GM04504 (cell line): ENCODE data around the gene ABI3.
"Not testable (repeated sequence)": the region's sequence is repeated elsewhere in the genome, so short reads cannot be mapped to it uniquely, and the experiment has no call there.

Source experiments
- DNase-seq: peaks from one replicate; pipeline ENCODE4 v3.0.0-alpha.2; 2012; ENCODE audit warnings: low read depth

The ABI3 gene, protein sequence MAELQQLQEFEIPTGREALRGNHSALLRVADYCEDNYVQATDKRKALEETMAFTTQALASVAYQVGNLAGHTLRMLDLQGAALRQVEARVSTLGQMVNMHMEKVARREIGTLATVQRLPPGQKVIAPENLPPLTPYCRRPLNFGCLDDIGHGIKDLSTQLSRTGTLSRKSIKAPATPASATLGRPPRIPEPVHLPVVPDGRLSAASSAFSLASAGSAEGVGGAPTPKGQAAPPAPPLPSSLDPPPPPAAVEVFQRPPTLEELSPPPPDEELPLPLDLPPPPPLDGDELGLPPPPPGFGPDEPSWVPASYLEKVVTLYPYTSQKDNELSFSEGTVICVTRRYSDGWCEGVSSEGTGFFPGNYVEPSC

DNA sequence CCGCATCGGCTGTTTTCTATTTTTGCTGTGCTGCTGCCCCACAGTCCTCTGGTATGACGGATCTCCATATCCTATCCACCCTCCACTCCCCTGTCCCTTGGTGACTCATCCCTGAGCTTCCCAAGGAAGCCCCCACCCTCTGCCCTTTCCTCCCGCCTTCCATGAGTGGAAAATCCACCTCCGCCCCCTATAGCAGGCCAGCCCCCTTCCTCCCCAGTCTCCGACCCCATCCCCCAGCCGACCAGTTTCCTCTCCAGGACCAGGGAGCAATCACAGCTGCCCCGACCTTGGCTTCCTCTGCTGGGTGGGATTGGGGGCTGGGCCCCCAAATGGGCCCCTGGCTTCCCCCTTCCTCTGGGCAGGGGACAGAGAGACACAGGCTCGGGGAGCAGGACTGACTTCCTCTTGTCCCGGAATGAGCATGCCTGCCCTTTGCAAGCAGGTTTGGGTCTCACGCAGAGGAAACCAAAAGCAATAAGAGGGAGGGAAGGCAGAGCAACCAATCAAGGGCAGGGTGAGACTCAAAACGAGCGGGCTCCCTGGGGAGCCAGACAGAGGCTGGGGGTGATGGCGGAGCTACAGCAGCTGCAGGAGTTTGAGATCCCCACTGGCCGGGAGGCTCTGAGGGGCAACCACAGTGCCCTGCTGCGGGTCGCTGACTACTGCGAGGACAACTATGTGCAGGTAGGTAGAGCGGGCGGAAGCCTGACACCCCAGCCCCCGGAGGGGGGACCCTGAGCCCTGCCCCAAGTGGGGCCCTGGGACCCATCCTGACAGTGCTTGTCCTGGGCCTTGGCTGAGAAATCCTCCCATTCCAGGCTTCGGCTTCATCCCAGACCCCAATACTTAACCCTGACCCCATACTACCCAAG lies at the start of gene ABI3, which contains the start of gene GNGT2:
Gene ABI3 (plus strand): TSS at position 550 of the 872 bp plus-strand sequence. CDS start 18 bp downstream, at position 568.
Gene GNGT2 (minus strand): TSS at position 417 of the 872 bp plus-strand sequence. CDS start 3,152 bp downstream, outside the sequence.
- no peak for DNase-seq

DNA sequence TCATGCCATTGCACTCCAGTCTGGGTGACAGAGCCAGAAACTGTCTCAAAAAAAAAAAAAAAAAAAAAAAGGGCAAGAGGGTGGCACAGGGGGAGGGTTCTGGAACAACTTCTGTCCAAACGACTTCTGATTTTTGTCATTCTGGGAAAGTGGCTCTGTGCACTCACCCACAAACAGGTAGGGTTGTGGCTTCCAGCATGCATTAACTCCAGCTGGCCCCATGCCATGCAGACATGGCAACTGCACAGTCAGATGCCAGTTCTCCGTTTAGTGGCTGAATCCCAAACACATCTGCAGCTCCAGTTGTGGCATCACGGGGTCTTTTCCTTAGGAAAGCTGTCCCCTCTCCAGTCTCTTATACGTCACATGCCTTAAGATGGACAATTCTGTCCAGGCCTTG lies 47.6 kb upstream of the ABI3 start:
- DNase-seq, result no peak

DNA sequence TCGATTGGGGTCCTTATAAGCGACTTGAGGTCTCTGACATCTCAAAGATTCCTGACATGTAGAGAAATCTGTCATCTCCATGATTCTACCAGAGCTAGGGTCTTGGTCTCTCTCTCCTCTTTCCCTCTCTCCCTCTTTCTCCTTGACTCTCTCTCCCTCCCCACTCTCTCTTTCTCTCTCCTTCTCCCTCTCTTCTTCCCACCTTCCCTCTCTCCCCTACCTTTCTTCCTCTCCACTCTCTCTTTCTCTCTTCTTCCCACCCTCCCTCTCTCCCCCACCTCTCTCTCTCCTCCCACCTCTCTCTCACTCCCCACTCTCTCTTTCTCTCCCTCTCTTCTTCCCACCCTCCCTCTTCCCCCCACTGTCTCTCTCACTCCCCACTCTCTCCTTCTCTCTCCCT lies 45.4 kb upstream of the ABI3 start:
- no peak for DNase-seq

DNA sequence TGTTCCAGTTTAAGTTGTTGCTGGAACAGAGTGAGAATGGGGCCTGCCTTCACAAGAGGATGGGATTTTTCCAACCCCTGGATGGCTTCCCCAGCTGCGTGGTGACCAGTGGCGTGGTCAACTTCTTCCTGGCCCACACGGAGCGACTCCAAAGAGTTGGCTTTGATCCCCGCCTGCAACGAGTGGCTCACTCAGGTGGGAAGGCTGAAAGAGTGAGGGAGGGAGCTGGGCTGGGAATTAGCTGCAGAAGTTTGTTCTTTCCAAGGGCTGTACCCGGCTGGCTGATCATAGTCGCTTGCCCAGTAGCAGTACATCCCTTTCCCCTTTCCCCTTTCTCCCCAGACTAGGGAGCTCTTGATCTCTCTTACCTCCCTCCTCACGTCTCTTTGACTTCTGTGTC lies 41.8 kb upstream of the ABI3 start:
- no peak for DNase-seq

DNA sequence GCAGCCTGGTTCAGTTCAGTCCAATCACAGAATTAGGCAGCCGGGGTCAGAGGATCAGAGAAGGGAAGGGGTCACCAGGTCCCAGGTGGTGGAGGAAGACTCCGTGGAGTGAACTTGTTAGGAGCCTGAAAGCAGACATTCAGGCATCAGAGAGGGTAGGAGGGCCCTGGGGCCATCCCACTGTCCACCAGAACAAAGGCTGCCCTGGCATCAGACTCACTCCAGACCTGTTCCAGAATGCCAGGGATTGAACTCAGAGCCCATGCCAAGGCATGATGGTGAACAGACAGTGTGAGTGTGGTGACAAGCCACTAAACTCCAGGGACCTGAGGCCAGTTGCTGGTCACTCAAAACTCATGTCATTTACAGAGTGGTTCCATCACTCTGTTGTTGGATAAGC lies 40.3 kb upstream of the ABI3 start:
- no peak for DNase-seq

- DNase-seq, result not testable (repeated sequence)
Observed at GRCh38 chr17:49170711-49171110, 39.8 kb upstream of the ABI3 start.

DNA sequence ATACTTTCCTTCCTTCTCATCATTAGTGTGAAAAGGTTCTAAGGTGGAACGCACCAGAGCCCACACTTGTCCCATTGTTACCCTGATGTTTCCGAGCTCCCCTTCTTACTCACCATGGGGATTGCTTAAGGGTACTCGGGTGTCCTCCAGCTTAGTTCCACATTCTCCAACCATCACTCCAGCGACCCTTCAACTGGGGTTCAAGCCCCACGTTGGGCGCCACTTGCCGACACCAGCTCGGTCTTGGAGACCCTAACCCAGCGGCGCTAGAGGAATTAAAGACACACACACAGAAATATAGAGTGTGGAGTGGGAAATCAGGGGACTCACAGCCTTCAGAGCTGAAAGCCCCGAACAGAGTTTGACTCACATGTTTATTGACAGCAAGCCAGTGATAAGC lies 34.5 kb upstream of the ABI3 start:
- not testable (repeated sequence) for DNase-seq

DNA sequence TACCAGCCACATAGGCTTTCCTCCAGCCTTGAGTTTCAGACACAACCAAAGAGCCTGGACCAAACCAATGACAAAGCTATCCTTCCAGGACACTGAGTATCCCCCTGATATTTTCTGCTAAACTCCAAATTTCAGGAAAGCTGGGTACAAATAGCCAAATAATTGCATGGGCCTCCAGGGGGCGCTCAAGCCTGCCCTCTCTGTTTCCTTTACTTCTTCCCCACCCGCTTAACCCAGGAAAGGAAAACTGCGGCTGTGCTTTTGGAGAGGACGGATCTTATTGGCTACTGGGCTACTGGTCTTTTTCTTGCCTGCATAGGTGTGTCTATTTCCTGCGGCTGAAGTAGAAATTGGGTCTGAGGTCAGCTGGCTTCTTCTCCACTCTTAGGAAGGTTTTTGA lies 30.2 kb upstream of the ABI3 start:
- peak; percentile 24 for DNase-seq

GRCh38 chr17:49180998-49181635 lies 29.4 kb upstream of the ABI3 start:
- DNase-seq, result no peak

DNA sequence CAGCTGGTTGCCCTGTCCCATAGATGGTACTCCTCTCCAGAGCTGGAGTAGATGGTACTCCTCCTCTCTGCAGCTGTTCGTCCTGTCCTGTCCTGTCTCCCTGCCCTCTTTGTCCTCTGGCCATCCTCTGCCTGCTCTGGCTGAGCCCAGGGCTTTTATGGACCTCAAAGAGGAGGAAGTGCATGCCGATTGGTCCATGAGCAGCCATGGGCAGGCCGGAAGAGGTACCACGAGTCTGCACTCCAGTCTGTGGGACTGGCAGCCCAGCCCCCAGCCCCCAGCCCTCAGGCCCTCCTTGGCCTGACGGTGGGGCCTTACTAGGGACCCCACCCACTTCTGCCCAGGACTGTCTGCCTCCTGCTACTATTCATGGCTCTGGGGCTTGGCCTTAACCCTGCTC lies 27.2 kb upstream of the ABI3 start:
- DNase-seq, result no peak

- no peak for DNase-seq
Observed at GRCh38 chr17:49183801-49184200, 26.7 kb upstream of the ABI3 start.

DNA sequence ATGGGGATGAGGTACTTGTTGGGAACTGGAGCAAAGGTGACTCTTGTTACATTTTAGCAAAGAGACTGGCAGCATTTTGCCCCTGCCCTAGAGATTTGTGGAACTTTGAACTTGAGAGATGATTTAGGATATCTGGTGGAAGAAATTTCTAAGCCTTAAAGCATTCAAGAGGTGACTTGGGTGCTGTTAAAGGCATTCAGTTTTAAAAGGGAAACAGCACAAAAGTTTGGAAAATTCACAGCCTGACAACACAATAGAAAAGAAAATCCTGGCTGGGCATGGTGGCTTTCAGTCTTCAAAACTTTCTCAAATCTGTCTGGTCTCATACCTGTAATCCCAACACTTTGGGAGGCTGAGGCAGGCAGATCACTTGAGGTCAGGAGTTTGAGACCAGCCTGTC lies 26.0 kb upstream of the ABI3 start:
- not testable (repeated sequence) for DNase-seq

- DNase-seq, result not testable (repeated sequence)
Observed at GRCh38 chr17:49185381-49185780, 25.1 kb upstream of the ABI3 start.

DNA sequence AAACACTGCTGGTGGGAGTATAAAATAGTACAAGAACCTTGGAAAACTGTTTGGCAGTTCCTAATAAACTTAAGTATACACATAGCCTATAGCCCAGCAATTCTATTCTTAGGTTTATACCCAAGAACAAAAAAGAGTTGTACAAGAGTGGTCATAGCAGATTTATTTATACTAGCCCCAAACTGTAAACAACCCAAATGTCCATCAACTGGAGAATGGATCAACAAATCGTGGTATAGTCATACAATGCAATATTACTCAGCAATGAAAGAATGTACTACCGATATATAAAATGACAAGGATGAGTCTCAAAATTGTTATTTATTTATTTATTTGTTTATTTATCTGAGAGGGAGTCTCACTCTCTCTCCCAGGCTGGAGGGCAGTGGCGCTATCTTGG lies 23.2 kb upstream of the ABI3 start:
- DNase-seq, result no peak

- no peak for DNase-seq
Observed at GRCh38 chr17:49190932-49191331, 19.6 kb upstream of the ABI3 start.

DNA sequence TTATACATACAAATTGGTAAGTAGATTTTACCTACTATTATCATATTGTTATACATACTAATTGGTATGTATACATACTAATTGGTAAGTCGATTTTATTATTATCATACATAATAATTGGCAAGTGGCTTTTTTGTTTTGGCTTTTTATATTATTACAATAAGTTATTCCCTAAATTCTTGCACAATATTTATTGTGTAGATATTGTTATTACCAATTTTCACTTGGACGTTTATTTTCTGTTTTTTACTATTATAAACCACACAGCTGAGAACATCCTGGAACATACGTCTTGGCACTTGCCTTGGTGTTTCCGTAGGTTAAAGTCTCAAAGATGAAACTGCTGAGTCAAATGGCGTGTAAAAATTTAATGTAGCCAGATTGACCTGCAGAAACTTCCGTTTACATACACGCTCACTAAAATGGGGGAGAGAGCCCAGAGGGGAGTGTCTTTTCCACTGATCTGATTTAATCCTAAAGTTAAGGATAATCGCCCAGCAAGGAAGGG lies 19.0 kb upstream of the ABI3 start:
- no peak for DNase-seq

DNA sequence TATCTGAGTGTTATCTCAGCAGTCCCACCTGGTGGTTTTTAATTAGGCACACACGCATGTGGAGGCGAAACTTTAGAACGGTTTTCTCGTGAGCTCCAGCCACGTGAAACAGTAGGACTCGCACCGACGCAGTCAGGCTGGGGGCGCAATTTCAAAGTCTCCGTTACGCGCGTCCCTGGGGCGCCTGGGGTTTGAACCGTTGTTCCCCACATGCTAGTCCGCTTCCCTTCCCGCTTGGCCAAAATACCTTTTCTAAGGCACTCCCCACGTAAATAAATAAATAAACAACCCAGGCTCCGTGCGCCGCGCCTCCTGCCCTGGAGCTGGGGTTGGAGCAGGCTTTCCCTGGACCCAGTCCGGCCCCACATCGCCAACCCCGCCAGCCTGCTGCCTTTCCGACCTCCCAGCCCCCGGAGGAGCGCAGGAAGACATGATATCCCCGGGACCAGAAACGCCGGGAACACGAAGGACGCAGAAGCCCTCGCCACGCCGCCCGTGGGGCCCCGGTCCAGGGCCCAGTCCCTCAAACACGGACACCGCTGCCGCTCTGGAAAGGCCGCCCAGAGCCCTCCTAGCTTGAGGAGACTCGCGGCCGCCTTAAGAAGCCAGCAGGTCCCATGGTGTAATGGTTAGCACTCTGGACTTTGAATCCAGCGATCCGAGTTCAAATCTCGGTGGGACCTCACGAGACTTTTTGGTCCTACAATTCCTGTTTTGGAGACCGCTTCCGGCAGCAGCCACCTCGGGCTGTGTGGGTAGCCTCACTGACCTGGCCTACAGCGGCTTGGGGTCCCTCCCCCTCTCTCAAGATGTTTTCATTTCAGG lies 18.4 kb upstream of the ABI3 start:
- peak; percentile 66 for DNase-seq

GRCh38 chr17:49193513-49194296 lies 16.8 kb upstream of the ABI3 start:
- DNase-seq, result peak; percentile 24

DNA sequence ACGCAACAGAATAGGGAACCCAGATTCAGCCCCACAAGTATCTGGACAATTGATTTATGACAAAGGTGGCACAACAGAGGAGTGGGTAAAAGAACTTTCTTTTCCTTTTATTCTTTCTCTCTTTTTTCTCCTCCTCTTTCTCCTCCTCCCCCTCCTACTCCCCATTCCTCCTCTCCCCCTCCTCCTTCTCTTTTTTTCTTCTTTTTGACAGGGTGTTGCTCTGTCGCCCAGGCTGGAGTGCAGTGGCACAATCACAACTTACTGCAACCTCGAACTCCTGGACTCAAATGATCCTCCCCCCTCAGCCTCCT lies 16.3 kb upstream of the ABI3 start:
- no peak for DNase-seq

DNA sequence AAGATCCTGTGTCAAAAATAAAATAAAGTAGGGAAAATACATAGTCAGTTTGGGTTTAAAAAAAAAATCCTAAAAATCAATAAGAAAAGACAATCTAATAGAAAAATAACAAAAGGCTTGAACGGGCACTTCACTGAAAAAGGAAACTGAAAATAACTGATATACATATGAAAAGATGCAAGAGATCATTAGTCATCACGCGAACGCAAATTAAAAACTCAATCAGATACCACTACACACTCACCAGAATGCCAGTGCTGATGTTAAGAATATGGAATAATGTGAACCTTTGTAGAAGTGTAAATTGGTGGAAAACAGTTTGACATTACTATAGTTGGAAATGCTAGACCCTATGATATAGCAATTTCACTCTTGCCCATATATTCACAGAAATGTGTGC lies 14.8 kb upstream of the ABI3 start:
- DNase-seq, result no peak

DNA sequence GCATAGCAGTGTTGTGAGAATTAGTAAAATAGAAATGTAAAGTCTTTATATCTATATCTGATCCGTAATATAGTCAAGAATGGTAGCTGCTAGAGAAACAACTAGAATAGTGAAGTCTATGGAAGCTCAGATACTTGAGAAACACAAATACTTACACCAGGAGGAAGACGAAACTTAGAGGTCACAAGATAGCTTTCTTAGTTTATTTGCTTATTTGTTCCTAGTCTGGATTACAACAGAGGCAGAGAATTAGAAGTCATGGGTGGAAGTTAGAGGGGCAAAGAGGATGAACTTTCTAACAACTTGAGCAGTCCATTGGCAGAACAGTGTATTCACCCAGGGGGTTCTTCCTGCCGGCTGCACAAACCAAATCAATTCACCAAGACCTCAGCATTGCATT lies 14.0 kb upstream of the ABI3 start:
- no peak for DNase-seq
